Parathyroid adenoma (tissue), 2 donors: ENCODE data around the gene KMT5C.

ENCODE experiments used
- H2AFZ ChIP-seq: fragments of 300-600 bp; sonication (generic); one replicate; pipeline ENCODE4 v1.7.0; 2017; ENCODE audit warnings: antibody characterized with exemption, mild to moderate bottlenecking
- H3K27ac ChIP-seq: fragments of 300-600 bp; sonication (generic); one replicate; pipeline ENCODE4 v1.7.0; 2017
- H3K27me3 ChIP-seq: fragments of 300-600 bp; sonication (generic); one replicate; pipeline ENCODE4 v1.7.0; 2017; ENCODE audit warnings: low read length; ENCODE audit not compliant: control insufficient read depth, insufficient read depth
- H3K36me3 ChIP-seq: fragments of 300-600 bp; sonication (generic); one replicate; pipeline ENCODE4 v1.7.0; 2017; ENCODE audit warnings: low read length; ENCODE audit not compliant: control insufficient read depth, insufficient read depth
- H3K4me1 ChIP-seq: fragments of 300-600 bp; sonication (generic); one replicate; pipeline ENCODE4 v1.7.0; 2017; ENCODE audit warnings: control low read depth
- H3K4me2 ChIP-seq: fragments of 300-600 bp; sonication (generic); one replicate; pipeline ENCODE4 v1.7.0; 2017; ENCODE audit warnings: low read length
- H3K4me3 ChIP-seq: fragments of 300-600 bp; sonication (generic); one replicate; pipeline ENCODE4 v1.7.0; 2017; ENCODE audit warnings: low read depth, low read length
- H3K79me2 ChIP-seq: fragments of 300-600 bp; sonication (generic); one replicate; pipeline ENCODE4 v1.7.0; 2017; ENCODE audit warnings: control low read depth
- H3K9ac ChIP-seq: fragments of 300-600 bp; sonication (generic); one replicate; pipeline ENCODE4 v1.7.0; 2017; ENCODE audit warnings: mild to moderate bottlenecking
- H3K9me3 ChIP-seq: fragments of 300-600 bp; sonication (generic); one replicate; pipeline ENCODE4 v1.7.0; 2017; ENCODE audit warnings: low read length; ENCODE audit not compliant: control insufficient read depth
- CTCF ChIP-seq: fragments of 300-600 bp; sonication (generic); IDR thresholded peaks from one replicate; pipeline ENCODE4 v1.7.0; 2017; ENCODE audit warnings: antibody characterized with exemption, mild to moderate bottlenecking
- donor health status: primary hyperparathyroidism.

Gene KMT5C

DNA sequence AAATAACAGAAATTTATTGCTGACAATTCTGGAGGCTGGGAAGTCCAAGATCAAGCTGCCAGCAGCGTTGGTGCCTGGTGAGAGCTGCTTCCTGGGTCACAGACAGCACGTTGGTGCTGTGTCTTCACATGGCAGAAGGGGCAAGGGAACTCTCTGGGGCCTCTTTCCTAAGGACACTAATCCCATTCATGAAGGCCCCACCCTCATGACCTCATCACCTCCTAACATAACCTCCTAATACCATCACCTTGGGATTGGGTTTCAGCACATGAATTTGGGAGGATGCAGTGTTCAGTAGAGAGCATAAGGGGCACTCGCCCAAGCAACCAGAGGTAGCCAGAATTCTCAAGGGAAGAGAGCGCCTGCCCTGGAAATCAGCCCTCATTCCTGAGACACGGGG lies 30.2 kb upstream of the KMT5C start:
- Histone ChIP-seq H3K4me3 (no peak overlapping the region), H3K9me3 (no peaks in the 10 kb centered on the region), H2AFZ (no peak overlapping the region), H3K27me3 (no peaks in the 10 kb centered on the region), H3K27ac (no peak overlapping the region), H3K4me1 (no peaks in the 10 kb centered on the region), H3K36me3 (no peaks in the 10 kb centered on the region), H3K79me2 (no peaks in the 10 kb centered on the region), H3K4me2 (no peak overlapping the region), H3K9ac (no peak overlapping the region)
- TF ChIP-seq CTCF: no peak

- TF ChIP-seq CTCF: no peak
- Histone ChIP-seq H3K9ac (no peak overlapping the region), H2AFZ (no peak overlapping the region), H3K79me2 (no peaks in the 10 kb centered on the region), H3K27ac (no peak overlapping the region), H3K4me2 (no peak overlapping the region), H3K4me1 (no peaks in the 10 kb centered on the region), H3K4me3 (no peak overlapping the region), H3K9me3 (no peaks in the 10 kb centered on the region), H3K36me3 (no peaks in the 10 kb centered on the region), H3K27me3 (no peaks in the 10 kb centered on the region)
These were observed 29.2 kb upstream of the KMT5C start for GRCh38 chr19:55310498-55310897.

GRCh38 chr19:55311397-55311796 lies 28.3 kb upstream of the KMT5C start:
- Histone ChIP-seq H3K4me1 (no peaks in the 10 kb centered on the region), H3K79me2 (no peaks in the 10 kb centered on the region), H3K4me3 (no peak overlapping the region), H2AFZ (no peak overlapping the region), H3K9ac (no peak overlapping the region), H3K9me3 (no peaks in the 10 kb centered on the region), H3K4me2 (no peak overlapping the region), H3K36me3 (no peaks in the 10 kb centered on the region), H3K27me3 (no peaks in the 10 kb centered on the region), H3K27ac (no peak overlapping the region)
- no peak for TF ChIP-seq CTCF

- Histone ChIP-seq H3K4me2 (no peak overlapping the region), H3K27me3 (no peaks in the 10 kb centered on the region), H3K27ac (no peak overlapping the region), H3K9ac (no peak overlapping the region), H3K79me2 (no peaks in the 10 kb centered on the region), H3K9me3 (no peaks in the 10 kb centered on the region), H3K36me3 (no peaks in the 10 kb centered on the region), H3K4me1 (no peaks in the 10 kb centered on the region), H2AFZ (no peak overlapping the region), H3K4me3 (no peak overlapping the region)
- TF ChIP-seq CTCF: no peak
These were observed 27.9 kb upstream of the KMT5C start for GRCh38 chr19:55311797-55312196.

GRCh38 chr19:55312621-55313512 lies 26.8 kb upstream of the KMT5C start:
- no peaks in the 10 kb centered on the region for H3K27me3 ChIP-seq
- no peak overlapping the region for H2AFZ ChIP-seq
- no peaks in the 10 kb centered on the region for H3K4me1 ChIP-seq
- H3K27ac ChIP-seq: no peak overlapping the region
- no peak overlapping the region for H3K9ac ChIP-seq
- no peaks in the 10 kb centered on the region for H3K79me2 ChIP-seq
- H3K4me2 ChIP-seq: no peak overlapping the region
- H3K36me3 ChIP-seq: no peaks in the 10 kb centered on the region
- H3K4me3 ChIP-seq: no peak overlapping the region
- no peaks in the 10 kb centered on the region for H3K9me3 ChIP-seq
- TF ChIP-seq CTCF: no peak
